ENCODE results near the gene TBP. TPM values are rescaled to one million over a fixed set of nuclear protein-coding genes. Genes with fewer than 3 reads are reported as not detected.
"Not testable (repeated sequence)": the region's sequence is repeated elsewhere in the genome, so short reads cannot be mapped to it uniquely, and the experiment has no call there.

Gene TBP
- total and polyA plus RNA-seq, 2 donors (not counting 1 experiment from before 2014, with no cell fraction given), result 21.0 to 24.7 TPM

DNA sequence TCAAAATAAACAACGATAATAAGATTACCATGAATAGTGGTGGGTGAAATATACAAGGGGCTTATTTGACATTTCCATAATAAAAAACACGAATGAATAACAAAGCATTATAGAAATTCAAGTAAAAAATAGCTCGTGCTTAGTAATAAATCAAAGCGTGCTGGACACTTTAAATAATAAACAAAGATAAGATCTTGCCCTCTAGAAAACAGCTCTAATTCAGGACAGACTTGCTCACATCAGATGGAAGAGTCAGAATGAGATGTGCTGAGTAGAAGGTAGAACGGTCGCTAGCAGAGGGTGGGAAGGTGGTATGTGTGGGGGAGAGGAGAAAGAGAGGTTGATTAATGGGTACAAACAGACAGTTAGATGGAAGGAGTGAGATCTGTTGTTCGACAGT is 28.4 kb upstream of the TBP start:
- no peak overlapping the region for H3K4me3 ChIP-seq (ENCODE audit: control extremely low read depth in 1 of 5, extremely low read depth in 1 of 5, insufficient read depth in 1 of 5, low read depth in 2 of 5, low read length in 4 of 5)
- no peak overlapping the region for H3K9ac ChIP-seq (ENCODE audit: low read length)
- H3K27me3 ChIP-seq (replicated peaks in 1 of 4; ENCODE audit: control extremely low read depth in 1 of 4, control insufficient read depth in 3 of 4, insufficient read depth in 4 of 4, low read length in 3 of 4), result peaks cover 0 to 4% (median 0%) of the 10 kb centered on the region in 4 experiments
- ChIA-PET CTCF (interaction anchor here (0.8 to 1.3 kb wide), 2 partner anchors 9 to 12 kb away, joined by 3 to 4 read pairs; no protein-coding TSS in a partner anchor), POLR2A (no interaction called here)
- intact Hi-C loops (cut with micrococcal nuclease), result no loop called here
- no peaks in the 10 kb centered on the region for H3K9me3 ChIP-seq (ENCODE audit: control extremely low read depth in 1 of 3, control insufficient read depth in 2 of 3, insufficient read depth in 1 of 3, low read length in 2 of 3)
- no peak overlapping the region for H3K27ac Mint-ChIP-seq
- H3K4me3 Mint-ChIP-seq, result no peak overlapping the region
- ATAC-seq (ENCODE audit: low read depth) (no peak), DNase-seq (no peak)
- H3K4me2 ChIP-seq (replicated peaks; ENCODE audit: low read depth, low read length, poor library complexity, severe bottlenecking), result no peak overlapping the region
- TF ChIP-seq EZH2 (IDR thresholded peaks at IDR 0.05; ENCODE audit: borderline replicate concordance, insufficient read depth, low read depth, low read length, poor library complexity, severe bottlenecking) (no peak), CTCF (IDR thresholded peaks at IDR 0.05) (no peak)
- no peaks in the 10 kb centered on the region for H3K36me3 ChIP-seq (replicated peaks in 1 of 2; ENCODE audit: control extremely low read depth in 1 of 2, control insufficient read depth in 1 of 2, extremely low read depth in 1 of 2, insufficient read depth in 2 of 2, low read length in 1 of 2)
- no peak overlapping the region for H2AFZ ChIP-seq (ENCODE audit: insufficient read depth, low read depth, low read length, poor library complexity, severe bottlenecking)
- no peaks in the 10 kb centered on the region for H3K4me1 ChIP-seq (ENCODE audit: control insufficient read depth in 2 of 2, insufficient read depth in 2 of 2, low read length in 2 of 2)
- no peaks in the 10 kb centered on the region for H4K20me1 ChIP-seq (ENCODE audit: control insufficient read depth, insufficient read depth, low read length, poor library complexity, severe bottlenecking)
- no peak overlapping the region for H3K27ac ChIP-seq (ENCODE audit: low read length in 2 of 2)
- H3K79me2 ChIP-seq (ENCODE audit: control insufficient read depth, insufficient read depth, low read length), result no peaks in the 10 kb centered on the region
- H3K4me1 Mint-ChIP-seq, result no peaks in the 10 kb centered on the region
- no peaks in the 10 kb centered on the region for H3K9me3 Mint-ChIP-seq (ENCODE audit: insufficient read depth)
- 93% methylated on average over 2 of the region's 7 CpGs for WGBS (ENCODE audit: insufficient coverage)
- H3K27me3 Mint-ChIP-seq, result peaks cover 6% of the 10 kb centered on the region

DNA sequence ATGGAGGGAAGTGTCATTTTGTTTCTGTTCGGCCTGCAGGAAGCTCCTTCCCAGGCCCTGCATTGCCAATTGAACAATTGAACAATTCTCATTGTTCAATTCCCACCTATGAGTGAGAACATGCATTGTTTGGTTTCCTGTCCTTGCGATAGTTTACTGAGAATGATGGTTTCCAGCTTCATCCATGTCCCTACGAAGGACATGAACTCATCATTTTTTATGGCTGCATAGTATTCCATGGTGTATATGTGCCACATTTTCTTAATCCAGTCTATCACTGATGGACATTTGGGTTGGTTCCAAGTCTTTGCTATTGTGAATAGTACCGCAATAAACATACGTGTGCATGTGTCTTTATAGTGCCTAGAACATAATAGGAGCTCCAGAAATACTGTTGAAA is 26.2 kb upstream of the TBP start:
- H3K4me3 ChIP-seq (ENCODE audit: control extremely low read depth in 1 of 5, extremely low read depth in 1 of 5, insufficient read depth in 1 of 5, low read depth in 2 of 5, low read length in 4 of 5); intact Hi-C loops (cut with micrococcal nuclease); H3K36me3 ChIP-seq (replicated peaks in 1 of 2; ENCODE audit: control extremely low read depth in 1 of 2, control insufficient read depth in 1 of 2, extremely low read depth in 1 of 2, insufficient read depth in 2 of 2, low read length in 1 of 2); H2AFZ ChIP-seq (ENCODE audit: insufficient read depth, low read depth, low read length, poor library complexity, severe bottlenecking); H3K4me3 Mint-ChIP-seq; H3K27ac Mint-ChIP-seq; H3K27me3 Mint-ChIP-seq; H4K20me1 ChIP-seq (ENCODE audit: control insufficient read depth, insufficient read depth, low read length, poor library complexity, severe bottlenecking); H3K9ac ChIP-seq (ENCODE audit: low read length); POLR2A ChIA-PET; DNase-seq; H3K4me1 Mint-ChIP-seq; H3K27me3 ChIP-seq (replicated peaks in 1 of 4; ENCODE audit: control extremely low read depth in 1 of 4, control insufficient read depth in 3 of 4, insufficient read depth in 4 of 4, low read length in 3 of 4); H3K4me2 ChIP-seq (replicated peaks; ENCODE audit: low read depth, low read length, poor library complexity, severe bottlenecking); H3K9me3 Mint-ChIP-seq (ENCODE audit: insufficient read depth); H3K9me3 ChIP-seq (ENCODE audit: control extremely low read depth in 1 of 3, control insufficient read depth in 2 of 3, insufficient read depth in 1 of 3, low read length in 2 of 3); ATAC-seq (ENCODE audit: low read depth); H3K79me2 ChIP-seq (ENCODE audit: control insufficient read depth, insufficient read depth, low read length); H3K4me1 ChIP-seq (ENCODE audit: control insufficient read depth in 2 of 2, insufficient read depth in 2 of 2, low read length in 2 of 2); H3K27ac ChIP-seq (ENCODE audit: low read length in 2 of 2): not testable (repeated sequence)
- CTCF ChIA-PET, result interaction anchor here (1.0 to 8.1 kb wide), 6 partner anchors 8 to 1570 kb away, joined by 3 to 56 read pairs (median 14); no protein-coding TSS in a partner anchor
- no CpG with 5 or more reads among the region's 5 CpGs for WGBS (ENCODE audit: insufficient coverage)

All from B cell (primary cell).